GM12801 (cell line): ENCODE data around the gene TBC1D8.

ENCODE experiments used
- CTCF ChIP-seq: IDR thresholded peaks from one replicate; pipeline ENCODE4 v1.5.1; 2011; ENCODE audit warnings: control low read depth; ENCODE audit not compliant: insufficient read length; ENCODE audit errors: extremely low read depth

Gene TBC1D8

GRCh38 chr2:100981011-100981410 is 170.2 kb downstream of the TBC1D8 start:
- TF ChIP-seq CTCF, result no peak

- TF ChIP-seq CTCF, result no peak
These were observed 171.1 kb downstream of the TBC1D8 start for GRCh38 chr2:100980046-100980445.

GRCh38 chr2:100978582-100979191 is 172.5 kb downstream of the TBC1D8 start:
- no peak for TF ChIP-seq CTCF

- TF ChIP-seq CTCF, result no peak
These were observed 173.7 kb downstream of the TBC1D8 start for GRCh38 chr2:100977511-100977910.

- TF ChIP-seq CTCF, result no peak
These were observed 174.4 kb downstream of the TBC1D8 start for GRCh38 chr2:100976645-100977391.

GRCh38 chr2:100976061-100976460 is 175.1 kb downstream of the TBC1D8 start:
- TF ChIP-seq CTCF, result no peak

- TF ChIP-seq CTCF, result no peak
These were observed 175.7 kb downstream of the TBC1D8 start for GRCh38 chr2:100975521-100975785.
